Activated naive CD4-positive, alpha-beta T cell treated with anti-CD3 and anti-CD28 coated beads, Interleukin-2, amount 50 U/mL, for 72 hours (primary cell): ENCODE data around the gene POLR2L. TPM values are rescaled to one million over a fixed set of nuclear protein-coding genes. Genes with fewer than 3 reads are reported as not detected.

ENCODE experiments used
- ATAC-seq, 2 donors: fragments of 150-1000 bp; cut with Tn5 transposase; 2 replicates each; pipeline ENCODE4 v1.10.0; 2021; ENCODE audit warnings: mild to moderate bottlenecking in 2 of 2, moderate library complexity in 2 of 2
- DNase-seq, 2 donors: peaks; one replicate each; pipeline ENCODE4 v3.0.0; 2021 to 2022; ENCODE audit warnings: low spot score in 2 of 2
- H3K27ac Mint-ChIP-seq, 2 donors: one replicate each; pipeline ENCODE4 v1.8.0; 2022; ENCODE audit warnings: mild to moderate bottlenecking in 2 of 2, mixed read lengths in 2 of 2
- H3K36me3 Mint-ChIP-seq, 2 donors: one replicate each; pipeline ENCODE4 v1.8.0; 2022; ENCODE audit warnings: mixed read lengths in 2 of 2
- H3K9me3 Mint-ChIP-seq, 2 donors: one replicate each; pipeline ENCODE4 v1.8.0; 2022; ENCODE audit warnings: mixed read lengths in 2 of 2
- total RNA-seq, 2 donors: library from RNA; stranded (reverse); gene quantifications; one replicate each; pipeline ENCODE4 v1.2.3, GENCODE V29; 2022

POLR2L gene
- total RNA-seq, 2 donors from 2014 or later, result 50.4 to 95.1 TPM

- no peaks in the 10 kb centered on the region for H3K36me3 Mint-ChIP-seq
- H3K9me3 Mint-ChIP-seq, result no peaks in the 10 kb centered on the region
- H3K27ac Mint-ChIP-seq, result no peak overlapping the region
- ATAC-seq (peak; percentile 53 to 69), DNase-seq (no peak)
Measured at GRCh38 chr11:849104-849824, 6.9 kb upstream of the POLR2L start.

- H3K36me3 Mint-ChIP-seq, result no peaks in the 10 kb centered on the region
Measured at GRCh38 chr11:848380-848931, 6.1 kb upstream of the POLR2L start.

GRCh38 chr11:847876-848275, 5.5 kb upstream of the POLR2L start:
- ATAC-seq (no peak), DNase-seq (no peak)
- no peaks in the 10 kb centered on the region for H3K36me3 Mint-ChIP-seq
- no peak overlapping the region for H3K27ac Mint-ChIP-seq
- no peaks in the 10 kb centered on the region for H3K9me3 Mint-ChIP-seq

More at GRCh38 chr11:848380-848931, 6.1 kb upstream of the POLR2L start:
- ATAC-seq (peak; percentile 53 to 68), DNase-seq (peak in 1 of 2 donors; percentile 84)
- Mint-ChIP-seq H3K9me3 (no peaks in the 10 kb centered on the region), H3K27ac (no peak overlapping the region)

- DNase-seq (no peak), ATAC-seq (no peak)
- Mint-ChIP-seq H3K27ac (no peak overlapping the region), H3K9me3 (no peaks in the 10 kb centered on the region), H3K36me3 (no peaks in the 10 kb centered on the region)
Measured at GRCh38 chr11:846496-847098, 4.3 kb upstream of the POLR2L start.

- no peaks in the 10 kb centered on the region for H3K9me3 Mint-ChIP-seq
- no peak for ATAC-seq
- DNase-seq, result no peak
- peaks cover 0 to 3% of the 10 kb centered on the region in 2 donors for H3K36me3 Mint-ChIP-seq
- no peak overlapping the region for H3K27ac Mint-ChIP-seq
Measured at GRCh38 chr11:845872-846495, 3.7 kb upstream of the POLR2L start.

- no peak for DNase-seq
- ATAC-seq, result no peak
- Mint-ChIP-seq H3K9me3 (no peaks in the 10 kb centered on the region), H3K36me3 (peaks cover 0 to 9% of the 10 kb centered on the region in 2 donors), H3K27ac (no peak overlapping the region)
Measured at GRCh38 chr11:844693-845644, 2.6 kb upstream of the POLR2L start.

- Mint-ChIP-seq H3K36me3 (peaks cover 0 to 9% of the 10 kb centered on the region in 2 donors), H3K27ac (peak overlapping the region in 1 of 2 donors; percentile 53), H3K9me3 (no peaks in the 10 kb centered on the region)
- peak in 1 of 2 donors; percentile 18 for ATAC-seq
- no peak for DNase-seq
Measured at GRCh38 chr11:843818-844692, 1.7 kb upstream of the POLR2L start.

- Mint-ChIP-seq H3K36me3 (peaks cover 0 to 9% of the 10 kb centered on the region in 2 donors), H3K27ac (peak overlapping the region in 1 of 2 donors; percentile 53), H3K9me3 (no peaks in the 10 kb centered on the region)
- DNase-seq, result no peak
- peak in 1 of 2 donors; percentile 7 for ATAC-seq
Measured at GRCh38 chr11:843086-843734, 881 bp upstream of the POLR2L start.

GRCh38 chr11:841981-842369, 354 bp downstream of the POLR2L start:
- peak overlapping the region; percentile 79 to 94 for H3K27ac Mint-ChIP-seq
- H3K36me3 Mint-ChIP-seq, result peaks cover 0 to 9% of the 10 kb centered on the region in 2 donors
- no peaks in the 10 kb centered on the region for H3K9me3 Mint-ChIP-seq
- no peak for DNase-seq
- ATAC-seq, result peak; percentile 46 to 50

- Mint-ChIP-seq H3K9me3 (no peaks in the 10 kb centered on the region), H3K36me3 (peaks cover 0 to 9% of the 10 kb centered on the region in 2 donors), H3K27ac (peak overlapping the region; percentile 74 to 79)
- ATAC-seq (no peak), DNase-seq (no peak)
Measured at GRCh38 chr11:839875-840617, 2.3 kb downstream of the POLR2L start.

GRCh38 chr11:839280-839623, 3.1 kb downstream of the POLR2L start:
- DNase-seq, result no peak
- Mint-ChIP-seq H3K9me3 (no peaks in the 10 kb centered on the region), H3K36me3 (peaks cover 0 to 9% of the 10 kb centered on the region in 2 donors), H3K27ac (no peak overlapping the region)
- ATAC-seq, result no peak

GRCh38 chr11:838441-839279, 3.7 kb downstream of the POLR2L start:
- DNase-seq, result no peak
- ATAC-seq, result no peak
- H3K27ac Mint-ChIP-seq, result peak overlapping the region; percentile 26 to 36
- no peaks in the 10 kb centered on the region for H3K9me3 Mint-ChIP-seq
- peaks cover 0 to 9% of the 10 kb centered on the region in 2 donors for H3K36me3 Mint-ChIP-seq

GRCh38 chr11:837990-838307, 4.4 kb downstream of the POLR2L start:
- no peaks in the 10 kb centered on the region for H3K9me3 Mint-ChIP-seq
- no peak for ATAC-seq
- peaks cover 0 to 9% of the 10 kb centered on the region in 2 donors for H3K36me3 Mint-ChIP-seq
- peak overlapping the region in 1 of 2 donors; percentile 26 for H3K27ac Mint-ChIP-seq
- no peak for DNase-seq
